T-helper 9 cell (primary cell): ENCODE measurements around the gene PTPRN2.
"Not testable (repeated sequence)": the region's sequence is repeated elsewhere in the genome, so short reads cannot be mapped to it uniquely, and the experiment has no call there.

ENCODE experiments used
- DNase-seq: peaks from one replicate; pipeline ENCODE4 v3.0.0-alpha.2; 2020

Gene PTPRN2

GRCh38 chr7:158550394-158550700, 37.3 kb downstream of the PTPRN2 start:
- DNase-seq, result no peak

GRCh38 chr7:158549616-158550393, 37.8 kb downstream of the PTPRN2 start:
- no peak for DNase-seq

DNA sequence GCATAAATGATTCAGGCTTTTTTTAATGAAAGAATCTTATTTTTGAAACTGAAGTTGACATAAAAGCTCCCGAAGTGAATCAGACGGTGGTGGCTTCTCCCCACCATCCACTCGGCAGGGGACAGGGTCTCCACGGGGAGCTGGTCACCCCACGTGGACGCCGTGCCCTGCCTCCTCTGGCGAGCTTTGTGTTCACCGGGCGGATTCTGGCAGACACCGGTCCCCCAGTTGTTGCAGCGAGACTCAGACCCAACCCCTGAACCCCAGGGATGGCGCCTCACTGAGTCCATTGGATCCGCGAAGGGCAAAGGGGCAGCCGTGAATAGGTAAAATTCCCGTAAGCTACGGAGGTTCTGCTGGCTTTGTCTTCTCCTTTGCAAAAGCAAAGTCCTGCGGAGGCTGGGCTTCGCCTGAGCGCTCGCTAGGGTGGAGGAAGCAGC, 38.4 kb downstream of the PTPRN2 start:
- no peak for DNase-seq

- DNase-seq, result no peak
Observed at GRCh38 chr7:158548726-158549125, 38.9 kb downstream of the PTPRN2 start.

DNA sequence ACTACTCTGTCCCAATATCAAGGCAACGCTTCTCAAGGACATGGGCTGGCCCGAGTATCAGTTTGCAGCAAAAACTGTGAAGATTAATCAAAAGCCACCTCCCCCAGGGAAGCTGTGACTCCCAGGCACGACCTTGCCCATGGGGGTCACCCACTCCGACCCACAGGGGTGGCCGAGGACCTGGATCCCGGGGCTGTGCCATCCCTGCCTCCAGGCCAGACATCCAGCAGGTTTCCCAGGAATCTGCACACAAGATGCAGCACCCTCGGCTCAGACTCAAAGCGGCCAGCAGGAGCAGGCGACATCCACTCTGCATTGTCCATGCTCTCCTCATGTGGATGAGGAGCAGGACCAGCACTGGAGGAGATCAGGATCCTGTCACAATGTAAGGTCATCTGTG, 39.8 kb downstream of the PTPRN2 start:
- no peak for DNase-seq

GRCh38 chr7:158546626-158547025, 41.0 kb downstream of the PTPRN2 start:
- no peak for DNase-seq

DNA sequence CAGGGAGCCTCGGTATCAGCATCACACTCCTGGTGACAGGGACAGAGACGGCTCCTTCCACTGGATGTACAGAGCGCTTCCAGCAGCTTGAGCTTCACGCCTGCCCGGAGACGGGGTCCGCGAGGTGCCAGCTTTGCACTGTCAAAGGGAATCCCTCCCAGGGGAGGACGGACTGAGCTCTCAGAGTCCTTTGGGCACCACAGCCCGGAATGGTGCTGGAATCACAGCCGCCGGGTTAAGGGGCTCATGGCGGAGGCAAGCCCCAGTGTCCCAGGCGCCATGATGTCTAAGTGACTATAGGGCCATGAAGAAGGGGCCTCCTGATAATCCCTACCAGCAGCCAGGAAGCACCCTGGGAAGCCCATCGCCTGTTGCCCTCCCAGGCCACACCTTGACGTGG, 41.4 kb downstream of the PTPRN2 start:
- DNase-seq, result no peak

GRCh38 chr7:158544708-158545107, 42.9 kb downstream of the PTPRN2 start:
- no peak for DNase-seq

GRCh38 chr7:158543840-158544239, 43.8 kb downstream of the PTPRN2 start:
- DNase-seq, result no peak

DNA sequence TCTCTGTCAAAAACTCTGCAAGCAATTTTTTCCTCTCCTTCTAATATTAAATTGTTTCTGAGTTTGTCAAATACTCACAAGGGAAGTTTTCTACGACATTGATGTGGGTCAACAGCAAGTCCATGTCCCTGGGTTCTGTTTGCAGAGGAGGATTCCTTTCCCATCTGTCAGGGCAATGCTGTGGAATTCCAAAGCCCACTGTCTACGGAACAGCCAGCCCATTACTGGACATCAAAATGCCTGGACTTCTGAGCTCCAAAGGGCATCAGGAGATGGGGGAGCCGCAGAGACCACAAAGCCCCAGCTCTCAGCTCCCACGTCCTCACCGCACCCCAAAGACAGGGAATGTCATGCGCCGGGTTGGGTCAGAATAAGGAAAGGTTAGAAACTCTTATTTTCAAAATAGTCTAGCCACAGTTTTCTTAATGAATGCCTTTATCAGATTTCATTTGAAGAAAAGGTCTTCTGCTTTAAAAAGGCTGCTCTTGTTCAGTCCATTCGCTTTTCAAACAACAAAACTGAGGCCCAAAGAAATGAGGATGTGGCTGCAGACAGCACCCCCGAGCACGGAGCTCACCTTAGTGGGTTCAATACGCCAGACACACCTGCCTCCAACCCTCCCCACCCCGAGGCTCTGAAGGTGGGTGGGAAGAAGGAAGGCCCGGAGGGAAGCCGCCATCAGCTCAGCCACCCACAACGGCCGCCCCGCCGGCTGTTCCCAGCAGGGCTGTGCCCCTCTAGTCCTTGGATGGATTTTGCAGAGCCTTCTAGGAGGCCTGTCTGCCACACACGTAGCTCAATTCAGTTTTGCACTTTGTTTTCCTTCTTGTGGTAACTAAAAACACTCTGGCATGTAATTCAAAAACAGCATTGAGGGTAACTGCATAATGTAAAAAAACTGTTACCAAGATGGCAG, 44.7 kb downstream of the PTPRN2 start:
- DNase-seq, result no peak

DNA sequence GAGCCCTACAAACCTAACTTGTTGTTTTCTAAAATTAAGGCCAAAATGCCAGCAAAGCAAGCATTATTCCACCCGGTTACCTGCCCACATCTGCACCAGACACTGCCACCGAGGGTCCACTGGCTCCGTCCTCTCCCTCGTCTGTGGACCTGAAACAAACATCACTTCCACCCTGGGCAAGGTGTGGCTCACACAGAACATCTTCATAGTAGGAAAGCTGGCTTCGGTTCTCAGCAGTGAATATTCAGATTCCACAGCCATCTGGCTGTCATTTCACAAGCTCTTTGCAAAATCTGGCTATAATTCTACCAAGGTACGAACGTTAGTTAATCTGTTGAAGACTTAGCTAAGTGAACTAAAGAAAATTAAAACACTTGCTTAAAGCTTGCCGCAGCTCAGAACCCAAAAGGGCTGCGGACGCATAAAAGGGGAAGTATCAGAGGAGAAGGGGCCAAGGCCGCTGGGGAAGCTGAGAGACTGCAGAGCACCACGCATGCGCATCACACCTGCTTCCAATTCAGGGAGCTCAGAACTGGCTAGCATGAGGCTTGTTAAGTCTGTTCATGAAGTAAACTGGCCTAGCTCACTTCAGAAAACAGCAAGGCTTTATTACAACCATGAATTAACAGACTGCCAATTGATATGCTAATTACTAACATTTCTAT, 46.1 kb downstream of the PTPRN2 start:
- no peak for DNase-seq

GRCh38 chr7:158539711-158540146, 47.9 kb downstream of the PTPRN2 start:
- DNase-seq, result no peak

DNA sequence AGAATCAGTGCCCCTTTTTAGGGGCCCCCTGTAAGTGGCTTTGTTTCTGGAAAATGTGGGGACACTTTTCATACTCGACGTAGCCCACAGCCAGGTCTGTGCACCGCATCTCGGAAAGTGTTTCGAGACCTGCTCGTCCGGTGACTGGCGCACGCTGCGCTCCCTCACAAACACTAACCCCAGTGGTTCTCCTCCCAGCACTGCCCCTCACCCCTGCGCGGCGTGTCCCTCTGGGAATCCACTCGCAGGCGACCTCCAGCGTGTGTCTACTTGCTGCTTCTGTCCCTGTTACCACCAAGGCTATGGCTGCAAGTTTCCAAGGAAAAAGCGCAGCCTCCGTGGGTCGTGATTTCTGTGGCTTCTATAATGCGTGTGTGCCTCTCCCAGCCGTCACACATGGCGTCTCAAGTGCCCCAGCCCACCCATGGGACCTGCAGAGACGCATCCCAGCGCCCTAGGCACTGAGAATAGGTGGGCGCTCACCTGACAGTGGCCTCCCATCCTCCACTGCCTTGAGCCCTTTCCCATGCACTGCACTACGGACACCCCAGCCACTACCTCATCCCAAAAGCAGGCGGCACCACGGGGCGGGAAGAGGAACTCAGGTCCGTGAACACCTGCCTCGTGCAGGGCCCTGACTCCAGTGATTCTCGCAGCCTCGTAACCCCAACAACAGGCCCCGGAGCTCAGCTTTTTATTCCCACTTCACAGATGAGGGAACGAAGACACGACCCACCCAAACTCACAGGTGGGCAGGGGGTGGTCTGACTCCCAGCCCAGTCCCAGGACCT, 49.3 kb downstream of the PTPRN2 start:
- no peak for DNase-seq

GRCh38 chr7:158537516-158537882, 50.1 kb downstream of the PTPRN2 start:
- no peak for DNase-seq

DNA sequence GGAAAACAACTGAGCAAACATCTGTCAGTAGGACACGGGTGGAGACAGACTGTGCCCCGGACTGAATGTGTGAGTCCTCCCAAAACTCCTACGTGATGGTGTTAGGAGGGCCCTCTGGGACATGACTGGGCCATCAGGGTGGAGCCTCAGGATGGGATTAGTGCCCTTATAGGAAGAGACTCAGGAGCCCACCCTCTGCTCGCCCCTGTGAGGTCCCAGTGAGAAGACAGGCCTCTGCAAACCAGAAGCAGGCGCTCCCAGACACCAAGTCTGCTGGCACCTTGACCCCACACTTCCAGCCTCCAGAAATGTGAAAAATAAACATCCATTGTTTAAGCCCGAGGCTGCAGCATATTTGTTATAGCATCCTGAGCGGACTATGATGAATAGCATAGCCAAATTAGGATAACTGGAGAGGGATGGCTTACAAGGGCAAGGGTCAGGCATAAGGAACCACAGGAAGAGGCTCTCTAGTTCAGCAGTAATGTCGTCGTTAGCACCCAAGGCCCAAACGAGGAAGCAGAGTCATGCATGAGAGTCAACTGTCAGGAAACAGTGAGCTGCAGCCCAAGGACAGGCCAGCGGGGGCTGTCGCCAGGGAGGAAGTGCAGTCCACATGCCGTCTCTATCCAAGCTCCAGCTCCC, 50.6 kb downstream of the PTPRN2 start:
- DNase-seq, result no peak

DNA sequence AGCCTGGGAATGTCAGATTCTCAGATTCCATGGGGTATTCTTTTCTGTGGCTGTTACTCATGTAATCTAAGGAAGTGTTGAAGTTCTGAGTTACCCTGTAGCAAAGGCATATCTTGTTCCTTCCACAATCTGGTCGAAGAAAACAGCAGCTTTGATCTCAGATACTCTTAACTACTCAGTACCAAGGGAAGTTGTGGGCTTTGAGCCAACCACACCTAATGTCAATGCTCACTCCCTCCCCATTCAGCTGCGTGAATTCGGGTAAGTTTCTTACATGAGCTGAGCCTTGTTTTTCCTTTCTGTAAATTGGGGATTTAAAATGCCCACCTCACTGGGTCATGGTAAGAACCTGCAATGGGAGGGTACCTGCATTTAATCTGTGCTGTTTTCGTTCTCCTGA, 52.5 kb downstream of the PTPRN2 start:
- DNase-seq, result no peak

GRCh38 chr7:158534598-158534997, 53.0 kb downstream of the PTPRN2 start:
- no peak for DNase-seq

GRCh38 chr7:158534134-158534515, 53.5 kb downstream of the PTPRN2 start:
- not testable (repeated sequence) for DNase-seq

DNA sequence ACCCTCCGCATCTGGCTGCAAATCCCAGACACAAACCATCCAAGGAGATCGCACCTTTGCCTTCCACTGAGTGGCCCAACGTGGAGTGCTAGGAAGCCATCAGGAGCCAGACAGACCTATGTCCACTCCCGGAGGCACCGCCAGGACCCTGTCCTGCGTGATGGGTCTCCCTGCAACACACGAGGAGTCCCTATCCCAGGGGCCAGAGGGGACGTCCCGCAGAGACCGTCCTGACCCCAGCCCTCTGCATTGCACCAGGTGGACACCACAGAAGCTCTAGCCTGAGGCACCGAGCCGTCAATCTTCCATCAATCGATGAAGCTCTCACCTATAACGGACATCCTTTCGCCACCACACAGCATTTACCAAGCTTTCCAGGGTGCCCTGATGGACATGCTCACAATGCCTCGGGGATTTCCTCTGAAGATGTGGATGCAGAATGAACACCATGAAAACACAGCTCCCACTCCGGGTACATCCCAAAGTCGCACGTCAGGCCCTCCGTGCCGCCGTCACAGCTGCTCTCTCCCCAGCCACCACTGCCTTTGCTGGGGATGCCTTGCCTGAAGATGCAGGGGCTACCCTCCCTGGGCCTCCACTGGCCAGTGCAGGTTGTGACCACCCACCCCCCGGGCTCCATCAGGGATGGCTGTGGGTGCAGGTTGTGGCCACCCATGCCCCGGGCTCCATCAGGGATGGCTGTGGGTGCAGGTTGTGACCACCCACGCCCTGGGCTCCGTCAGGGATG, 54.1 kb downstream of the PTPRN2 start:
- no peak for DNase-seq

DNA sequence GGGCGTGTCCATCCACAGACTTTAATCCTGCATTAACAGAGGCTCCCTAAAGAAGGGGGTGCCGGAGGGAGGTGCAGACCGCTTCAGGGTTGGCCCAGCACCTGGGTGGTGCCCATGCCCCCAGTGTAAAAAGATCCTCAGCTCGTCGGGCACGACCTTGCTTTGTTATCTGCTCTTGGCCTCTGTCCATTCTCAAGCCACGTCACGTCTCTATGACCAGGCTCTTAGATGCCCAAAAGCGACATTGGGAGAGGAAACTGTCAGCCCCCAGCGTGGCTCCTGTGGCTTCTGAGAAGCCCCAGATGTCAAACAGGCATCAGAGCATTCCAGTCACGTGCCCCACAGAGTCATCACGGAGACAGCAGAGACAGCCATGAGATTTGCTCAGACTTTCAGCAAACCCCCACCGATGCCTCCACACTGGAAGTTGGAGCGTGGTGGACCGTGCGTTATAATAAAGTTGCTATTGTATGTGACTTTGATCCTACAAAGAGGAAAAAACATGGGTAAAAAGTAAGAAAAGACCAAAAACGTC, 55.5 kb downstream of the PTPRN2 start:
- no peak for DNase-seq

- no peak for DNase-seq
Observed at GRCh38 chr7:158531661-158532060, 56.0 kb downstream of the PTPRN2 start.
